Measurements from ENCODE around the gene RAB26.
"Not testable (repeated sequence)": the region's sequence is repeated elsewhere in the genome, so short reads cannot be mapped to it uniquely, and the experiment has no call there.

RAB26 gene

DNA sequence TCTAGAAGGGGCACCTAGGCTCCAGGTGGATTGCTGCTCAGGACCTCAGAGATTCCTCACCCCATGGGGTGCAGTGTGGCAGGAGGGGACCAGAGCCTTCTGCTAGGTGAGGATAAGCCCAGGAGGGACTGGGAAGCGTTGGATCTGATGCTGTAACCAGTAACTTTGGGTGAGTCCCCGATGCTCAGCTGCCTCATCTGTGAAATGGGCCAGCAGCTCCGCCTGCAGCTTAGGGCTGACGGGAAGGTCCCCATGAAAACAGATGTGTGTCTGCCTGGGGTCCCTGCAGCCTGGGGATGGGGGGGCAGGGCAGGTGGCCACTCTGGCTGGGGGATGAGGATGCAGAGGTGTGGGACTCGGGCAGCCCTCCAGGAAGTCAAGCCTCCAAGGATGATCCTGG, 50.7 kb downstream of the RAB26 start:
- no peak for DNase-seq

DNA sequence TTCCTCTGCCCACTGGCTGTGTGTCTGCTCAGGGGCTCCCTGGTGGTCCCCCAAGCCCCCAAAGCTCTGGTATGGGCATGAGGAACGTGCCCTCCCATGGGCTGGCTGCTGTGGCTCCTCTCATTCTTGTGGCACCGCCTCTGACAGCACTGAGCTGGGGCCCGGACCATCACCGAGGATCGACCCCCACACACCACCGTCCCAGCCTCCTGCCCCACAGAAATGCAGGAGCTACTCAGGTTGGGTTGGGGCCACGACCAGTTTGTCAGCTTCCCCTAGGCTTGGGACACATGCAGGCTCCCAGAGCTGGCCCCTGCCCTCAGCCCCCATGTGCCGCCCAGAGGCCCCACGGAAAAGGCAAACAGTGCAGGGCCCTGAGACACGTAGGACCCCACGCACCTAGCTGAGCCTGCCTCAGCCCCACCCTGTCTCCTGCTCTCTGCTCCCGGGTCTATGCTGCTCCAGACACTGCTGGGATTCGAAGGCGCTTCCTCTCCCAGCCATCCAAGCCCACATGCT, 51.3 kb downstream of the RAB26 start:
- no peak for DNase-seq

DNA sequence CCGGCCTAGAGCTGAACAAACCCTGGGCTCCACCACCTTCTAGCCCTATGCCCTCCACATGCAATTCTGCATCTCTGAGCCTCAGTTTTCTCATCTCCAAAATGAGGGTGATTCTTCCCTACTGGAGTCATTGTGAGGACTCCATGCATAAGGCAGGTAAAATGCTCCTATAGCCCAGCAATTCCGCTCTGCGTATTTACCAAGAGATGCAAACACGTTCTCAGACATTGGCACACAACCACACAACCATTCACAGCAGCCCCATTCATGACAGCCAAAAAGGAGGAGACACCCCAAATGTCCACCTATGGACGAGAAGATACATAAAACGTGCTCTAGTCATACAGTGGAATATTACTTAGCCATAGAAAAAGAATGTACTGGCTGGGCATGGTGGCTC, 51.9 kb downstream of the RAB26 start:
- DNase-seq = no peak

DNA sequence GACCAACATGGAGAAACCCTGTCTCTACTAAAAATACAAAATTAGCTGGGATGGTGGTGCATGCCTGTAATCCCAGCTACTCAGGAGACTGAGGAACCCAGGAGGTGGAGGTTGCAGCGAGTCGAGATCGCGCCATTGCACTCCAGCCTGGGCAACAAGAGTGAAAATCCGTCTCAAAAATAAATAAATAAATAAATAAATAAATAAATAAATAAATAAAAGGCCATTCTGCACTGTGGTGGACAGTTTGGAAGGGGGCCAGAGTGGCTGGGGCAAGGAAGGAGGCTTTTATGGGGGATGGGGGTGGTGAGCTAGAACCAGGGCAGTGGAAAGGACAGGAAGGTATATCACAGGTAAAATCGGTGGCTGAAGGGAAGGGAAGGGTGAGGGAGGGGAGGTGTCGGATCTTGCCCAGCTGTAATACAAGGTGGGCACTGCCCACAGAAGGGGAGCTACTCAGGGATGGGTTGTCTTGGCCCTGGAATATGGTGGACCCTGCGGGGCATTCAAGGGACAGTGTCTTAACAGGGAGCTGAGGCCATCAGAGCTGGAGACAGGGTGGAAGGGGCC, 54.8 kb downstream of the RAB26 start:
- DNase-seq = not testable (repeated sequence)

Data from stimulated activated CD4-positive, alpha-beta T cell treated with anti-CD3 and anti-CD28 coated beads, Interleukin-2, amount 100 ng/mL, for 48 hours (primary cell).